Eye (tissue), 1 donor: Measurements from ENCODE around the gene HTR3C.

Source experiments
- DNase-seq: peaks from one replicate; pipeline ENCODE4 v3.0.0-alpha.2; 2015

The HTR3C gene

GRCh38 chr3:184096811-184097383 lies 44.0 kb downstream of the HTR3C start, which contains the start of gene HTR3E:
Gene HTR3E, plus strand, starts transcription at chr3:184097064. Its CDS starts 466 bp downstream, at chr3:184097530.
- DNase-seq, result no peak

GRCh38 chr3:184097556-184097955 lies 44.7 kb downstream of the HTR3C start:
- DNase-seq, result no peak

DNA sequence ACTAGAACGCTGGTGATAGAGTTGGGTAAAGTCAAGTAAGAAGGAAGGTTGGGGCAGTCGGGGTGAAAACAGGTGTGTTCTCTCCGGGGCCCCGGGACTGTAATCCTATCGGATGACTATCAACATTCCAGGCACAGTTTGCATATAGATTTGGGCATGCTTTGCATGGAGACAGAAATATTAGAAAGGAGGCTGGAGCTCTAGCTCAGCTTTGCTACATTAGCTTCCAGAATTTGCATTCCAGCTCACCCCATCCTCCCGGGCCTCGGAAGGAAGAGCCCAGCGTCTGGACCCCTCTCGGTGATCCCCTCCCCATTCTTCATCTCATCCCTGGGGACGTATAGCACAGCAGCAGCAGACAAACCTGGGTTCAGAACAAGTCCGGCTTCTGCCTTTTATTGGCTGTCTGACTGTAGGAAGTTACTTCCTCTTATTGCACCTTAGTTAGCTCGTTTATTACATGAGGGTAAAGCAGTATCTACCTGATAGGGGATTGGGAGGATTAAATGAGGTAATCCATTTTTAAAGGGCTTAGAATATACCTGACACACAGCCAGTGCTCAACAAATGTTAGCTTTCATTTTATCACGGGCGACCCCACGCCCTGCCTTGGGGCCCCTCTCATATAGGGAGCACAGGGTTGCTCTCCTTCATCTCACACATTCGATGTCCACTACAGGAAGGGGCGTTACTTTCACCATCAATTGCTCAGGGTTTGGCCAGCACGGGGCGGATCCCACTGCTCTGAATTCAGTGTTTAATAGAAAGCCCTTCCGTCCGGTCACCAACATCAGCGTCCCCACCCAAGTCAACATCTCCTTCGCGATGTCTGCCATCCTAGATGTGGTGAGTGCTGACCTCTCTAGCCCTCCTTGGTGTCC lies 47.2 kb downstream of the HTR3C start:
- DNase-seq, result no peak
